GM12878 (cell line): ENCODE measurements around the gene RNF149. TPM values are rescaled to one million over a fixed set of nuclear protein-coding genes. Genes with fewer than 3 reads are reported as not detected.

Source experiments
- ASH2L ChIP-seq: fragments of 300-600, 200-600 bp; sonication (generic); IDR thresholded peaks from 2 replicates; pipeline ENCODE4 v1.6.1; 2017; ENCODE audit warnings: low read depth, mild to moderate bottlenecking, borderline replicate concordance
- BRCA1 ChIP-seq: IDR thresholded peaks from 2 replicates; pipeline ENCODE4 v1.6.1; 2011; ENCODE audit warnings: low read depth, low read length, improper control_type of control experiment
- DPF2 ChIP-seq: fragments of 450-650 bp; IDR thresholded peaks from 2 replicates; pipeline ENCODE4 v1.6.1; 2017; ENCODE audit warnings: mild to moderate bottlenecking
- HDAC2 ChIP-seq: fragments of 200-600 bp; sonication (generic); IDR thresholded peaks from 2 replicates; pipeline ENCODE4 v1.6.1; 2017
- MEF2A ChIP-seq: IDR thresholded peaks from 2 replicates; pipeline ENCODE4 v1.6.1; 2011; ENCODE audit warnings: low read depth, mild to moderate bottlenecking, low read length, moderate library complexity; ENCODE audit not compliant: insufficient read depth
- NFXL1 ChIP-seq: fragments of 450-650 bp; IDR thresholded peaks from 2 replicates; pipeline ENCODE4 v1.6.1; 2017; ENCODE audit warnings: antibody characterized with exemption, mild to moderate bottlenecking, borderline replicate concordance
- POLR2AphosphoS5 ChIP-seq: IDR thresholded peaks from 2 replicates; pipeline ENCODE4 v1.6.1; 2011; ENCODE audit warnings: mild to moderate bottlenecking, low read length, inconsistent platforms
- POU2F2 ChIP-seq: IDR thresholded peaks from 3 replicates; pipeline ENCODE4 v1.6.1; 2011; ENCODE audit warnings: low read depth, mild to moderate bottlenecking, low read length, borderline replicate concordance
- RAD21 ChIP-seq: IDR thresholded peaks from 2 replicates; pipeline ENCODE4 v1.6.1; 2011; ENCODE audit warnings: mild to moderate bottlenecking, low read depth, low read length, moderate library complexity; ENCODE audit not compliant: insufficient read depth
- SIN3A ChIP-seq: IDR thresholded peaks from 2 replicates; pipeline ENCODE4 v1.6.1; 2012; ENCODE audit warnings: low read depth, low read length, improper control_type of control experiment
- SMARCA5 ChIP-seq: fragments of 450-650 bp; IDR thresholded peaks from 2 replicates; pipeline ENCODE4 v1.6.1; 2017; ENCODE audit warnings: mild to moderate bottlenecking
- STAT3 ChIP-seq: IDR thresholded peaks from 2 replicates; pipeline ENCODE4 v1.6.1; 2011; ENCODE audit warnings: low read depth, low read length, improper control_type of control experiment
- WRNIP1 ChIP-seq: IDR thresholded peaks from 2 replicates; pipeline ENCODE4 v1.6.1; 2011; ENCODE audit warnings: low read depth, low read length, improper control_type of control experiment, borderline replicate concordance
- ZBED1 ChIP-seq: IDR thresholded peaks from 2 replicates; pipeline ENCODE4 v1.6.1; 2016; ENCODE audit warnings: borderline replicate concordance
- ZNF217 ChIP-seq: fragments of 450-650 bp; IDR thresholded peaks from 2 replicates; pipeline ENCODE4 v1.6.1; 2017; ENCODE audit warnings: antibody characterized with exemption, mild to moderate bottlenecking
- ZNF384 ChIP-seq: IDR thresholded peaks from 2 replicates; pipeline ENCODE4 v1.6.1; 2012; ENCODE audit warnings: low read depth, mild to moderate bottlenecking, low read length, improper control_type of control experiment, borderline replicate concordance
- polyA plus RNA-seq, 11 experiments: library from polyadenylated mRNA; depleted of rRNA in 4 of 11; unstranded in 6 of 11; stranded (reverse) in 5 of 11; fragments of >200 nt; fragmentation: Nextera tagmentation in 4 of 11; fragmentation: Illumina TruSeq in 1 of 11; extraction: Ambion mirVana in 4 of 11; extraction: Trizol in 1 of 11; gene quantifications; 1 replicate in 1 of 11; 2 replicates in 10 of 11; pipeline versions ENCODE4 v1.2.1 to v1.2.3, GENCODE V29; 2011 to 2016; ENCODE audit warnings: inconsistent platforms in 2 of 11, missing spikeins in 2 of 11, low read depth in 1 of 11
- total RNA-seq, 4 experiments: library from RNA; depleted of rRNA in 3 of 4; stranded (reverse); fragments of >200 nt in 3 of 4; fragmentation: Illumina TruSeq in 1 of 4; extraction: Trizol in 1 of 4; gene quantifications; 2 replicates each; pipeline versions ENCODE4 v1.2.1 to v1.2.3, GENCODE V29; 2013 to 2021
- TF ChIP-seq, protein P1 (sequence below): IDR thresholded peaks from 2 replicates; pipeline ENCODE4 v1.6.1; 2012; ENCODE audit warnings: low read depth, low read length, improper control_type of control experiment
- TF ChIP-seq, protein P2 (sequence below): fragments of 150-350 bp; IDR thresholded peaks from 2 replicates; pipeline ENCODE4 v1.6.1; 2014; ENCODE audit warnings: mild to moderate bottlenecking, low read depth, low read length
- TF ChIP-seq, protein P3 (sequence below): fragments of 150-350 bp; IDR thresholded peaks from 2 replicates; pipeline ENCODE4 v1.6.1; 2016; ENCODE audit warnings: low read depth, low read length
- TF ChIP-seq, protein P4 (sequence below): fragments of 450-650 bp; IDR thresholded peaks from 2 replicates; pipeline ENCODE4 v1.6.1; 2016; ENCODE audit warnings: mild to moderate bottlenecking, moderate library complexity, borderline replicate concordance

The RNF149 gene
- total and polyA plus RNA-seq, 10 of the 15 experiments (the other 5 are each of a cell fraction or from before 2014, with no cell fraction given): 5.2 to 38.4 (median 16.3) TPM

DNA sequence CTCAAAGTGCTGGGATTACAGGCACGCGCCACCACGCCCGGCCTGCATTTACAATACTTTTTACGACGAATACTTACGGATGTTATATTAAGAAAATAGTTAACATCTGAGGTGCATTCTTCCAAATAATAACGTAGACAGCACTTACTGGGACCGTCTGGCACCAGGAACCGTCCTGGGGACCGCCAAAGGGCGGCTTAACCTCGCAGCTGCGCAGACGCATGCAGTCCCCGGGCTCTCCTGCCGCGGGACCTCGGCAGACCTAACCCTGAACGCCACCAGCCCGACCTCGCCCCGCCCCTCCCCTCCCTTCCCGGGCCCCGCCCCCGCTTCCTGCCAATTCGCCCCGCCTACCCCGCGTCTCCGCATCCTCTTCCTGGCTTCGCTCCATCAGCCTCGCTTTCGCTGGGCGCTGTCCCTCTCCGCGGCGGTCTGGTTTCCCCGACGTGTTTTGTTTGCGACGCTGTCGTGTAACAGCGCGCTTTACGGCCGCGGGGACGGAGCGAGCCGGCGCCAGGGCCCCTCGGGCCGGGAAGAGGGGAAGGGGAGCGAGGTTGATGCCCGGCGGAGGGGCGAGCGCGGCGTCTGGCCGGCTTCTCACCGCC is 56.0 kb downstream of the RNF149 start, which contains the start of gene CNOT11 (continued):
- TF ChIP-seq DPF2 (no peak), ASH2L (no peak), POU2F2 (no peak; the same call in 2 of the 3 replicates), ZNF217 (no peak), ZNF384 (no peak), SMARCA5 (peak; percentile 44), ZBED1 (no peak), RAD21 (no peak), POLR2AphosphoS5 (peak; percentile 75), MEF2A (no peak), SIN3A (peak; percentile 38; the same call in 1 of the 2 replicates), STAT3 (no peak), WRNIP1 (no peak), HDAC2 (no peak), NFXL1 (no peak), BRCA1 (no peak)
- TF ChIP-seq, protein P1, sequence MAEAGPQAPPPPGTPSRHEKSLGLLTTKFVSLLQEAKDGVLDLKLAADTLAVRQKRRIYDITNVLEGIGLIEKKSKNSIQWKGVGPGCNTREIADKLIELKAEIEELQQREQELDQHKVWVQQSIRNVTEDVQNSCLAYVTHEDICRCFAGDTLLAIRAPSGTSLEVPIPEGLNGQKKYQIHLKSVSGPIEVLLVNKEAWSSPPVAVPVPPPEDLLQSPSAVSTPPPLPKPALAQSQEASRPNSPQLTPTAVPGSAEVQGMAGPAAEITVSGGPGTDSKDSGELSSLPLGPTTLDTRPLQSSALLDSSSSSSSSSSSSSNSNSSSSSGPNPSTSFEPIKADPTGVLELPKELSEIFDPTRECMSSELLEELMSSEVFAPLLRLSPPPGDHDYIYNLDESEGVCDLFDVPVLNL: no peak
- TF ChIP-seq, protein P2, sequence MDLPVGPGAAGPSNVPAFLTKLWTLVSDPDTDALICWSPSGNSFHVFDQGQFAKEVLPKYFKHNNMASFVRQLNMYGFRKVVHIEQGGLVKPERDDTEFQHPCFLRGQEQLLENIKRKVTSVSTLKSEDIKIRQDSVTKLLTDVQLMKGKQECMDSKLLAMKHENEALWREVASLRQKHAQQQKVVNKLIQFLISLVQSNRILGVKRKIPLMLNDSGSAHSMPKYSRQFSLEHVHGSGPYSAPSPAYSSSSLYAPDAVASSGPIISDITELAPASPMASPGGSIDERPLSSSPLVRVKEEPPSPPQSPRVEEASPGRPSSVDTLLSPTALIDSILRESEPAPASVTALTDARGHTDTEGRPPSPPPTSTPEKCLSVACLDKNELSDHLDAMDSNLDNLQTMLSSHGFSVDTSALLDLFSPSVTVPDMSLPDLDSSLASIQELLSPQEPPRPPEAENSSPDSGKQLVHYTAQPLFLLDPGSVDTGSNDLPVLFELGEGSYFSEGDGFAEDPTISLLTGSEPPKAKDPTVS: peak; percentile 39; the same call in 1 of the 2 replicates
- TF ChIP-seq, protein P3, sequence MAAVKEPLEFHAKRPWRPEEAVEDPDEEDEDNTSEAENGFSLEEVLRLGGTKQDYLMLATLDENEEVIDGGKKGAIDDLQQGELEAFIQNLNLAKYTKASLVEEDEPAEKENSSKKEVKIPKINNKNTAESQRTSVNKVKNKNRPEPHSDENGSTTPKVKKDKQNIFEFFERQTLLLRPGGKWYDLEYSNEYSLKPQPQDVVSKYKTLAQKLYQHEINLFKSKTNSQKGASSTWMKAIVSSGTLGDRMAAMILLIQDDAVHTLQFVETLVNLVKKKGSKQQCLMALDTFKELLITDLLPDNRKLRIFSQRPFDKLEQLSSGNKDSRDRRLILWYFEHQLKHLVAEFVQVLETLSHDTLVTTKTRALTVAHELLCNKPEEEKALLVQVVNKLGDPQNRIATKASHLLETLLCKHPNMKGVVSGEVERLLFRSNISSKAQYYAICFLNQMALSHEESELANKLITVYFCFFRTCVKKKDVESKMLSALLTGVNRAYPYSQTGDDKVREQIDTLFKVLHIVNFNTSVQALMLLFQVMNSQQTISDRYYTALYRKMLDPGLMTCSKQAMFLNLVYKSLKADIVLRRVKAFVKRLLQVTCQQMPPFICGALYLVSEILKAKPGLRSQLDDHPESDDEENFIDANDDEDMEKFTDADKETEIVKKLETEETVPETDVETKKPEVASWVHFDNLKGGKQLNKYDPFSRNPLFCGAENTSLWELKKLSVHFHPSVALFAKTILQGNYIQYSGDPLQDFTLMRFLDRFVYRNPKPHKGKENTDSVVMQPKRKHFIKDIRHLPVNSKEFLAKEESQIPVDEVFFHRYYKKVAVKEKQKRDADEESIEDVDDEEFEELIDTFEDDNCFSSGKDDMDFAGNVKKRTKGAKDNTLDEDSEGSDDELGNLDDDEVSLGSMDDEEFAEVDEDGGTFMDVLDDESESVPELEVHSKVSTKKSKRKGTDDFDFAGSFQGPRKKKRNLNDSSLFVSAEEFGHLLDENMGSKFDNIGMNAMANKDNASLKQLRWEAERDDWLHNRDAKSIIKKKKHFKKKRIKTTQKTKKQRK: no peak
- TF ChIP-seq, protein P4, sequence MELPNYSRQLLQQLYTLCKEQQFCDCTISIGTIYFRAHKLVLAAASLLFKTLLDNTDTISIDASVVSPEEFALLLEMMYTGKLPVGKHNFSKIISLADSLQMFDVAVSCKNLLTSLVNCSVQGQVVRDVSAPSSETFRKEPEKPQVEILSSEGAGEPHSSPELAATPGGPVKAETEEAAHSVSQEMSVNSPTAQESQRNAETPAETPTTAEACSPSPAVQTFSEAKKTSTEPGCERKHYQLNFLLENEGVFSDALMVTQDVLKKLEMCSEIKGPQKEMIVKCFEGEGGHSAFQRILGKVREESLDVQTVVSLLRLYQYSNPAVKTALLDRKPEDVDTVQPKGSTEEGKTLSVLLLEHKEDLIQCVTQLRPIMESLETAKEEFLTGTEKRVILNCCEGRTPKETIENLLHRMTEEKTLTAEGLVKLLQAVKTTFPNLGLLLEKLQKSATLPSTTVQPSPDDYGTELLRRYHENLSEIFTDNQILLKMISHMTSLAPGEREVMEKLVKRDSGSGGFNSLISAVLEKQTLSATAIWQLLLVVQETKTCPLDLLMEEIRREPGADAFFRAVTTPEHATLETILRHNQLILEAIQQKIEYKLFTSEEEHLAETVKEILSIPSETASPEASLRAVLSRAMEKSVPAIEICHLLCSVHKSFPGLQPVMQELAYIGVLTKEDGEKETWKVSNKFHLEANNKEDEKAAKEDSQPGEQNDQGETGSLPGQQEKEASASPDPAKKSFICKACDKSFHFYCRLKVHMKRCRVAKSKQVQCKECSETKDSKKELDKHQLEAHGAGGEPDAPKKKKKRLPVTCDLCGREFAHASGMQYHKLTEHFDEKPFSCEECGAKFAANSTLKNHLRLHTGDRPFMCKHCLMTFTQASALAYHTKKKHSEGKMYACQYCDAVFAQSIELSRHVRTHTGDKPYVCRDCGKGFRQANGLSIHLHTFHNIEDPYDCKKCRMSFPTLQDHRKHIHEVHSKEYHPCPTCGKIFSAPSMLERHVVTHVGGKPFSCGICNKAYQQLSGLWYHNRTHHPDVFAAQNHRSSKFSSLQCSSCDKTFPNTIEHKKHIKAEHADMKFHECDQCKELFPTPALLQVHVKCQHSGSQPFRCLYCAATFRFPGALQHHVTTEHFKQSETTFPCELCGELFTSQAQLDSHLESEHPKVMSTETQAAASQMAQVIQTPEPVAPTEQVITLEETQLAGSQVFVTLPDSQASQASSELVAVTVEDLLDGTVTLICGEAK: no peak
